Cardiac muscle cell (in vitro differentiated cells and primary cell): Measurements from ENCODE around the gene CHKA. TPM values are rescaled to one million over a fixed set of nuclear protein-coding genes. Genes with fewer than 3 reads are reported as not detected.
A peak's percentile ranks its signal among the peaks of the same experiment; 100 is the strongest.

ENCODE experiments used
- DNase-seq, 2 donors: peaks; one replicate each; pipeline versions ENCODE4 v3.0.0 to v3.0.0-alpha.2; 2010 to 2017; ENCODE audit warnings: low read depth in 1 of 2, low spot score in 1 of 2
- H3K27ac ChIP-seq: fragments of 200-600 bp; sonication (generic); 2 replicates; pipeline ENCODE4 v1.5.1; 2016
- H3K27me3 ChIP-seq: fragments of 200-600 bp; sonication (generic); 2 replicates; pipeline ENCODE4 v1.6.0; 2016; ENCODE audit warnings: control low read depth
- H3K36me3 ChIP-seq: fragments of 200-600 bp; sonication (generic); 2 replicates; pipeline ENCODE4 v1.5.1; 2016; ENCODE audit warnings: control low read depth
- H3K4me1 ChIP-seq: fragments of 200-600 bp; sonication (generic); 2 replicates; pipeline ENCODE4 v1.8.1; 2017; ENCODE audit warnings: low read depth, mild to moderate bottlenecking, mixed run types
- H3K4me3 ChIP-seq: fragments of 200-600 bp; sonication (generic); 2 replicates; pipeline ENCODE4 v1.5.1; 2016; ENCODE audit warnings: mild to moderate bottlenecking
- H3K9me3 ChIP-seq: fragments of 200-600 bp; sonication (generic); 2 replicates; pipeline ENCODE4 v1.5.1; 2017; ENCODE audit warnings: low read depth, mild to moderate bottlenecking, control low read depth
- CTCF ChIP-seq: IDR thresholded peaks from 2 replicates; pipeline ENCODE4 v1.5.1; 2012; ENCODE audit warnings: low read depth, mild to moderate bottlenecking, low read length
- polyA plus RNA-seq: library from polyadenylated mRNA; unstranded; fragments of >200 nt; fragmentation: Nextera tagmentation; extraction: Ambion mirVana; gene quantifications from 2 replicates; pipeline ENCODE4 v1.2.1, GENCODE V29; 2016
- total RNA-seq: library from RNA; depleted of rRNA; stranded (reverse); fragments of >200 nt; gene quantifications from 2 replicates; pipeline ENCODE4 v1.2.3, GENCODE V29; 2016

The CHKA gene
- total and polyA plus RNA-seq, 2 experiments from 2014 or later, result 37.6 to 143 TPM

- Histone ChIP-seq H3K4me1 (no peaks in the 10 kb centered on the region), H3K9me3 (no peaks in the 10 kb centered on the region), H3K27ac (no peak overlapping the region), H3K4me3 (no peak overlapping the region), H3K27me3 (no peaks in the 10 kb centered on the region), H3K36me3 (no peaks in the 10 kb centered on the region)
- TF ChIP-seq CTCF, result peak; percentile 33
- peak in 1 of 2 donors; percentile 24 for DNase-seq
Observed at GRCh38 chr11:68021167-68021787, 99.9 kb downstream of the CHKA start.

DNA sequence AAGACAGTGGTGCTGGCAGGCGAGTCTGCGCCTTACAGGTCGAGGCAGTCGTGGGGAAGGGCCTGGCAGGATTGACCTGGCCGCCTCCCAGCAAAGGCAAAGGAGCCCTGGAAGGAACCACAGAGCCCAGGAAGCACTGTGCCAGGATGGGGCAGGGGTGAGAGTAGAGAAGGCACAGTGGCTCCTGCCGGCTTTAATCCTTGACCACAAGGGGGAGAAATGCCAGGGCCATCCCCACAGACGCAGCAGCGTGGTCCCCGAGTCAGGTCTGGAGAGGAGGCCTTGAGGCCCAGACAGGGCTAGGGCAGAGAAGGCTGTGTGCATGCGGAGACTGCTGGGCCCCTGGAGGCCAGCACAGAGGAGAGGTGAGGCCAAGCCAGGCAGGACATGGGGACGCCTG is 100.6 kb downstream of the CHKA start:
- Histone ChIP-seq H3K9me3 (no peaks in the 10 kb centered on the region), H3K4me1 (no peaks in the 10 kb centered on the region), H3K27me3 (no peaks in the 10 kb centered on the region), H3K27ac (no peak overlapping the region), H3K36me3 (no peaks in the 10 kb centered on the region), H3K4me3 (no peak overlapping the region)
- TF ChIP-seq CTCF, result peak; percentile 47
- DNase-seq, result peak; percentile 42 to 49

GRCh38 chr11:68019486-68019885 is 101.7 kb downstream of the CHKA start:
- H3K9me3 ChIP-seq, result no peaks in the 10 kb centered on the region
- DNase-seq, result no peak

DNA sequence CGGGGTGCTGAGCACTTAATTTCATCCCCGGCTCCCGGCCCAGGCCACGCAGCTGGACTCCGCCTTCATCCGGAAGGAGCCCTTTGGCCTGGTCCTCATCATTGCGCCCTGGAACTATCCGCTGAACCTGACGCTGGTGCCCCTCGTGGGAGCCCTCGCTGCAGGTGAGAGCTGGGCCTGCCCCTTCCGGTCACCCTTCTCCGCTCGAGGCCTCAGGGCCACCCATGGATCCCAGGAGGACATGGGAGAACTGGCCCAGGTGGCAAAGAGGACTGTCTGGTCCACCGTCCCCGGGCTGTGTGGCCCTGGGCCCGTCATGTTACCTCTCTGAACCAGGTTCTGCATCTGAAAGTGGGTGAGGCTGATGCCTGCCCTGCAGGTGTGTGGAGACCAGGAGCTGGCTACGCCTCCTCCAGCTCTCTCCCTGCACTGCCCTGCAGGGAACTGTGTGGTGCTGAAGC is 102.4 kb downstream of the CHKA start:
- TF ChIP-seq CTCF, result no peak
- Histone ChIP-seq H3K4me3 (no peak overlapping the region), H3K4me1 (no peaks in the 10 kb centered on the region), H3K27ac (no peak overlapping the region), H3K36me3 (no peaks in the 10 kb centered on the region), H3K9me3 (no peaks in the 10 kb centered on the region), H3K27me3 (no peaks in the 10 kb centered on the region)
- DNase-seq, result no peak

More at GRCh38 chr11:68019486-68019885, 101.7 kb downstream of the CHKA start:
- no peaks in the 10 kb centered on the region for H3K36me3 ChIP-seq
- no peak overlapping the region for H3K4me3 ChIP-seq
- no peak overlapping the region for H3K27ac ChIP-seq
- no peaks in the 10 kb centered on the region for H3K4me1 ChIP-seq
- no peaks in the 10 kb centered on the region for H3K27me3 ChIP-seq
- no peak for TF ChIP-seq CTCF

- no peak for DNase-seq
- H3K27ac ChIP-seq, result no peak overlapping the region
- H3K27me3 ChIP-seq, result no peaks in the 10 kb centered on the region
- no peak overlapping the region for H3K4me3 ChIP-seq
- H3K4me1 ChIP-seq, result no peaks in the 10 kb centered on the region
- TF ChIP-seq CTCF, result no peak
- no peaks in the 10 kb centered on the region for H3K36me3 ChIP-seq
- H3K9me3 ChIP-seq, result no peaks in the 10 kb centered on the region
Observed at GRCh38 chr11:68017980-68018729, 103.0 kb downstream of the CHKA start.
